ENCODE results near the gene CECR2.

The CECR2 gene

GRCh38 chr22:17460895-17461294, 91.6 kb downstream of the CECR2 start:
- no peak for DNase-seq (ENCODE audit: low read depth)

GRCh38 chr22:17470880-17471500, 101.7 kb downstream of the CECR2 start:
- no peak for DNase-seq (ENCODE audit: low read depth)

- DNase-seq (ENCODE audit: low read depth), result no peak
These were observed 102.8 kb downstream of the CECR2 start for GRCh38 chr22:17471886-17472535.

- no peak for DNase-seq (ENCODE audit: low read depth)
These were observed 103.7 kb downstream of the CECR2 start for GRCh38 chr22:17472932-17473331.

- no peak for DNase-seq (ENCODE audit: low read depth)
These were observed 106.3 kb downstream of the CECR2 start for GRCh38 chr22:17475318-17476230.

- no peak for DNase-seq (ENCODE audit: low read depth)
These were observed 107.6 kb downstream of the CECR2 start for GRCh38 chr22:17476838-17477237.

- no peak for DNase-seq (ENCODE audit: low read depth)
These were observed 108.2 kb downstream of the CECR2 start for GRCh38 chr22:17477391-17477833.

GRCh38 chr22:17479135-17479534, 109.9 kb downstream of the CECR2 start:
- no peak for DNase-seq (ENCODE audit: low read depth)

- DNase-seq (ENCODE audit: low read depth), result no peak
These were observed 112.2 kb downstream of the CECR2 start for GRCh38 chr22:17481424-17481823.

- DNase-seq (ENCODE audit: low read depth), result no peak
These were observed 114.6 kb downstream of the CECR2 start for GRCh38 chr22:17483688-17484372.

- DNase-seq (ENCODE audit: low read depth), result no peak
These were observed 115.3 kb downstream of the CECR2 start for GRCh38 chr22:17484608-17485007.

GRCh38 chr22:17486313-17486712, 117.1 kb downstream of the CECR2 start:
- no peak for DNase-seq (ENCODE audit: low read depth)

- DNase-seq (ENCODE audit: low read depth), result no peak
These were observed 117.5 kb downstream of the CECR2 start for GRCh38 chr22:17486719-17487118.

- no peak for DNase-seq (ENCODE audit: low read depth)
These were observed 119.8 kb downstream of the CECR2 start for GRCh38 chr22:17489101-17489500.

- no peak for DNase-seq (ENCODE audit: low read depth)
These were observed 121.9 kb downstream of the CECR2 start for GRCh38 chr22:17491090-17491640.

- DNase-seq (ENCODE audit: low read depth), result no peak
These were observed 123.0 kb downstream of the CECR2 start for GRCh38 chr22:17492247-17492646.

GRCh38 chr22:17493419-17493981, 124.2 kb downstream of the CECR2 start:
- no peak for DNase-seq (ENCODE audit: low read depth)

- no peak for DNase-seq (ENCODE audit: low read depth)
These were observed 127.6 kb downstream of the CECR2 start for GRCh38 chr22:17496841-17497240.

- no peak for DNase-seq (ENCODE audit: low read depth)
These were observed 132.5 kb downstream of the CECR2 start for GRCh38 chr22:17501679-17502285.

GRCh38 chr22:17508110-17508509, 138.8 kb downstream of the CECR2 start:
- no peak for DNase-seq (ENCODE audit: low read depth)

- no peak for DNase-seq (ENCODE audit: low read depth)
These were observed 143.7 kb downstream of the CECR2 start for GRCh38 chr22:17512960-17513359.

Data from activated T-cell treated with anti-CD3 and anti-CD28 coated beads for 48 hours (primary cell).